Caco-2 (cell line): Measurements from ENCODE around the gene SLC27A5. TPM values are rescaled to one million over a fixed set of nuclear protein-coding genes. Genes with fewer than 3 reads are reported as not detected.

Experiments
- BruUV-seq: library from RNA; stranded (reverse); fragments of 400-500 nt; replicated peaks from 2 replicates; lab custom pipeline; 2021; lab: Mats Ljungman, UMichigan
- CTCF ChIA-PET: fragments of 300-600 bp; sonication (Branson Sonifier 250); formaldehyde crosslinking; loops from one replicate; lab custom pipeline; 2022; ENCODE audit warnings: antibody characterized with exemption; lab: Charles Lee
- POLR2A ChIA-PET: fragments of 300-600 bp; sonication (Branson Sonifier 250); formaldehyde crosslinking; loops from one replicate; lab custom pipeline; 2022; ENCODE audit warnings: antibody characterized with exemption; lab: Charles Lee
- DNase-seq, 2 experiments: peaks; one replicate each; pipeline versions ENCODE4 v3.0.0 to v3.0.0-alpha.2; 2020 to 2022
- H3K27me3 ChIP-seq: replicated peaks from 2 replicates; pipeline ENCODE4 v1.6.0; 2011; ENCODE audit warnings: low read length; ENCODE audit not compliant: control insufficient read depth, insufficient read depth
- H3K36me3 ChIP-seq: 2 replicates; pipeline ENCODE4 v1.5.1; 2011; ENCODE audit warnings: low read length; ENCODE audit not compliant: control insufficient read depth, insufficient read depth
- H3K4me1 ChIP-seq: fragments of 250-450 bp; sonication (Bioruptor Pico); 2 replicates; pipeline ENCODE4 v1.5.1; 2020; ENCODE audit warnings: mild to moderate bottlenecking
- H3K4me3 ChIP-seq: 2 replicates; pipeline ENCODE4 v1.5.1; 2011; ENCODE audit warnings: low read depth, mild to moderate bottlenecking, control low read depth, low read length
- H3K9me3 ChIP-seq: fragments of 250-450 bp; sonication (Bioruptor Pico); 2 replicates; pipeline ENCODE4 v1.5.1; 2020; ENCODE audit warnings: mild to moderate bottlenecking, moderate library complexity
- H3K27ac Mint-ChIP-seq: one replicate; pipeline ENCODE4 v1.8.0; 2022; ENCODE audit warnings: mixed read lengths; ENCODE audit not compliant: unreplicated experiment
- H3K27me3 Mint-ChIP-seq: one replicate; pipeline ENCODE4 v1.8.0; 2022; ENCODE audit warnings: mixed read lengths; ENCODE audit not compliant: insufficient read depth, unreplicated experiment
- H3K36me3 Mint-ChIP-seq: one replicate; pipeline ENCODE4 v1.8.0; 2022; ENCODE audit warnings: mild to moderate bottlenecking, mixed read lengths; ENCODE audit not compliant: insufficient read depth, unreplicated experiment
- H3K4me1 Mint-ChIP-seq: one replicate; pipeline ENCODE4 v1.8.0; 2022; ENCODE audit warnings: low read depth, mixed read lengths; ENCODE audit not compliant: unreplicated experiment
- H3K4me3 Mint-ChIP-seq: one replicate; pipeline ENCODE4 v1.8.0; 2022; ENCODE audit warnings: mild to moderate bottlenecking, moderate library complexity, mixed read lengths; ENCODE audit not compliant: unreplicated experiment
- H3K9me3 Mint-ChIP-seq: one replicate; pipeline ENCODE4 v1.8.0; 2022; ENCODE audit warnings: mixed read lengths; ENCODE audit not compliant: unreplicated experiment
- CTCF ChIP-seq, 2 experiments: fragments of 200-600 bp in 1 of 2; IDR thresholded peaks; 1 replicate in 1 of 2; 2 replicates in 1 of 2; pipeline versions ENCODE4 v1.5.1 to v1.8.0; 2011 to 2022; ENCODE audit warnings: antibody characterized with exemption in 1 of 2, control low read depth in 1 of 2, inconsistent platforms in 1 of 2, low read depth in 1 of 2, low read length in 1 of 2, mild to moderate bottlenecking in 1 of 2, moderate library complexity in 1 of 2; ENCODE audit not compliant: insufficient read depth in 1 of 2, severe bottlenecking in 1 of 2, unreplicated experiment in 1 of 2
- intact Hi-C: fragments of 100-400 bp; cut with micrococcal nuclease; formaldehyde crosslinking; loops from one replicate; pipeline ENCODE4 v1.10.0; 2022; ENCODE audit not compliant: unreplicated experiment
- total RNA-seq: library from RNA; stranded (reverse); gene quantifications from 2 replicates; pipeline ENCODE4 v1.2.3, GENCODE V29; 2022

Gene SLC27A5
- total RNA-seq, 1 experiment from 2014 or later = 10.3 TPM

- Histone ChIP-seq H3K27me3 (no peaks in the 10 kb centered on the region), H3K9me3 (no peaks in the 10 kb centered on the region), H3K4me3 (no peak overlapping the region), H3K36me3 (no peaks in the 10 kb centered on the region), H3K4me1 (peaks cover 13% of the 10 kb centered on the region)
- TF ChIP-seq CTCF (IDR thresholded peaks at IDR 0.05; ENCODE audit: insufficient read depth in 1 of 2, low read depth in 1 of 2, low read length in 1 of 2, severe bottlenecking in 1 of 2, unreplicated experiment in 1 of 2) = no peak
- BruUV-seq = no TSS peak
- peaks cover 20% of the 10 kb centered on the region for H3K4me1 Mint-ChIP-seq
- POLR2A ChIA-PET = no interaction called here
- H3K27ac Mint-ChIP-seq = no peak overlapping the region
- DNase-seq = no peak
- intact Hi-C loops = no loop called here
- H3K27me3 Mint-ChIP-seq = no peaks in the 10 kb centered on the region
- no peaks in the 10 kb centered on the region for H3K9me3 Mint-ChIP-seq
- CTCF ChIA-PET = no interaction called here
- no peak overlapping the region for H3K4me3 Mint-ChIP-seq
- H3K36me3 Mint-ChIP-seq = peaks cover 16% of the 10 kb centered on the region
These were observed 10.9 kb upstream of the SLC27A5 start for GRCh38 chr19:58522709-58523108.

- Histone ChIP-seq H3K36me3 (peaks cover 3% of the 10 kb centered on the region; the same call in 1 of the 2 replicates), H3K27me3 (no peaks in the 10 kb centered on the region), H3K4me1 (peaks cover 13% of the 10 kb centered on the region), H3K4me3 (no peak overlapping the region), H3K9me3 (no peaks in the 10 kb centered on the region)
- ChIA-PET CTCF (interaction anchor here (0.7 to 1.1 kb wide), 2 partner anchors 22 kb away, joined by 4 to 5 read pairs; partner anchors contain the start of gene TRIM28), POLR2A (interaction anchor here (0.6 to 0.8 kb wide), 4 partner anchors 10 to 38 kb away, joined by 3 to 10 read pairs (median 4); partner anchors contain the start of gene TRIM28)
- intact Hi-C loops = no loop called here
- peak overlapping the region; percentile 31 for H3K4me3 Mint-ChIP-seq
- no peaks in the 10 kb centered on the region for H3K9me3 Mint-ChIP-seq
- H3K36me3 Mint-ChIP-seq = peaks cover 22% of the 10 kb centered on the region
- TF ChIP-seq CTCF (IDR thresholded peaks at IDR 0.05; ENCODE audit: insufficient read depth in 1 of 2, low read depth in 1 of 2, low read length in 1 of 2, severe bottlenecking in 1 of 2, unreplicated experiment in 1 of 2) = no peak
- H3K4me1 Mint-ChIP-seq = peaks cover 20% of the 10 kb centered on the region
- BruUV-seq = no TSS peak
- no peaks in the 10 kb centered on the region for H3K27me3 Mint-ChIP-seq
- H3K27ac Mint-ChIP-seq = no peak overlapping the region
- no peak for DNase-seq
These were observed 9.9 kb upstream of the SLC27A5 start for GRCh38 chr19:58521651-58522050.

- no peaks in the 10 kb centered on the region for H3K27me3 ChIP-seq
- peak overlapping the region; percentile 85 for H3K4me3 Mint-ChIP-seq
- POLR2A ChIA-PET = interaction anchor here (1.0 to 2.2 kb wide), 6 partner anchors 18 to 156 kb away, joined by 3 to 37 read pairs (median 4); partner anchors contain the start of genes TRIM28, UBE2M and ZNF584
- peaks cover 3% of the 10 kb centered on the region; the same call in 1 of the 2 replicates for H3K36me3 ChIP-seq
- CTCF ChIA-PET = interaction anchor here (0.9 to 2.2 kb wide), 6 partner anchors 20 to 158 kb away, joined by 3 to 22 read pairs (median 7); partner anchors contain the start of genes CHMP2A, TRIM28 and ZNF497
- peaks cover 28% of the 10 kb centered on the region for H3K36me3 Mint-ChIP-seq
- peaks cover 20% of the 10 kb centered on the region for H3K4me1 Mint-ChIP-seq
- no peak for DNase-seq
- peak overlapping the region; percentile 55 for H3K4me3 ChIP-seq
- H3K27me3 Mint-ChIP-seq = no peaks in the 10 kb centered on the region
- intact Hi-C loops = no loop called here
- peak overlapping the region; percentile 85 for H3K27ac Mint-ChIP-seq
- BruUV-seq = TSS peak; percentile 97
- no peaks in the 10 kb centered on the region for H3K9me3 Mint-ChIP-seq
- no peak for TF ChIP-seq CTCF (IDR thresholded peaks at IDR 0.05; ENCODE audit: insufficient read depth in 1 of 2, low read depth in 1 of 2, low read length in 1 of 2, severe bottlenecking in 1 of 2, unreplicated experiment in 1 of 2)
- H3K4me1 ChIP-seq = peaks cover 13% of the 10 kb centered on the region
- H3K9me3 ChIP-seq = no peaks in the 10 kb centered on the region
These were observed 8.4 kb upstream of the SLC27A5 start for GRCh38 chr19:58520257-58520599.
